GM13977 (cell line): Measurements from ENCODE around the gene OBP2B.

Experiments
- DNase-seq: peaks from one replicate; pipeline ENCODE4 v3.0.0; 2012; ENCODE audit warnings: low spot score
- CTCF ChIP-seq: IDR thresholded peaks from 2 replicates; pipeline ENCODE4 v1.5.1; 2012; ENCODE audit warnings: mild to moderate bottlenecking, control low read depth; ENCODE audit not compliant: insufficient read depth; ENCODE audit errors: extremely low read depth, missing control alignments
- in situ Hi-C: fragments of 300-500 bp; cut with MboI; formaldehyde crosslinking; loops from one replicate; pipeline ENCODE4 v1.12.0; 2022; ENCODE audit warnings: low sequenced_read_pairs, low pct_unique_long_range_greater_than_20kb, mixed read lengths, inconsistent platforms; ENCODE audit not compliant: unreplicated experiment

Gene OBP2B

GRCh38 chr9:133188006-133188842 is 20.8 kb downstream of the OBP2B start:
- in situ Hi-C loops: loop anchor here (10.0 kb wide), 1 partner anchor 297 kb away; no protein-coding TSS in a partner anchor
- TF ChIP-seq CTCF: peak; percentile 5
- DNase-seq: no peak

GRCh38 chr9:133187561-133188005 is 21.5 kb downstream of the OBP2B start:
- DNase-seq: no peak
- TF ChIP-seq CTCF: no peak
- in situ Hi-C loops: loop anchor here (10.0 kb wide), 1 partner anchor 297 kb away; no protein-coding TSS in a partner anchor

DNA sequence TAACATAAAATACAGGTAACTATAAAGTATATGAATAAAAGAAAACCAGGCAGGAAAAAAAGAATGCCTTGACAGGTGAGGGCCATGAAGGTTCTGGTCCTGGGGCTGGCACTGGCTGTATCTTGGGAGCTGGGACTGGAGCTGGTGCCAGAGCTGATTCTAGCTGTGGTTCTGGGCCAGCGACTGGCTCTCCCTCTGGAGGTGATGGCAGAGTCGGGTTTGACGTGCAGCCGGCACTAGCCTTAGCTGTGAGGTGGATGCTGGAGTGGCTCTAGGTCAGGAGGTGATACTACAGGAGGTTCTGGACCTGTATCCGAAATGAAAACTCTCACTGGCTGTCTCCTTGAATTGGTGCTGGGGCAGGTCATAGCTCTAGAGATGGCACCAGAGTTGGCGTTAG is 22.3 kb downstream of the OBP2B start:
- no peak for DNase-seq
- in situ Hi-C loops: loop anchor here (10.0 kb wide), 1 partner anchor 298 kb away; no protein-coding TSS in a partner anchor
- no peak for TF ChIP-seq CTCF

DNA sequence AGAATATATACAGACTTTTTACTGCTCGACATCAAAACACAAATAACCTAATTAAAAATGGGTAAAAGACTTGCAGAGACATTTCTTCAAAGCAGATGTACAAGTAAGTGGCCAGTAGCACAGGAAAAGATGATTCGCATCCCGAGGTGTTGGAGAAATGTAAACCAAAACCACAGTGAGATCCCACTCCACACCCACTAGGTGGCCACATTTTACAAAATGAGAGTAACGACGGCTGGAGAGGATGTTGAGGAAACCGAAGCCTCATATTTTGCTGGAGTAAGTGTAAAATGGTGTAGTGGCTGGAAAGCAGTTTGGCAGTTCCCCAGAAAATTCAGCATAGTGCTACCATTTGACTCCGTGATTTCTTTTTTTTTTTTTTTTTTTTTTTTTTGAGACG is 24.1 kb downstream of the OBP2B start:
- in situ Hi-C loops: loop anchor here (10.0 kb wide), 1 partner anchor 300 kb away; no protein-coding TSS in a partner anchor
- DNase-seq: peak; percentile 30
- TF ChIP-seq CTCF: peak; percentile 41

GRCh38 chr9:133182151-133182550 is 26.9 kb downstream of the OBP2B start:
- no peak for TF ChIP-seq CTCF
- no peak for DNase-seq
- in situ Hi-C loops: loop anchor here (10.0 kb wide), 1 partner anchor 303 kb away; no protein-coding TSS in a partner anchor

DNA sequence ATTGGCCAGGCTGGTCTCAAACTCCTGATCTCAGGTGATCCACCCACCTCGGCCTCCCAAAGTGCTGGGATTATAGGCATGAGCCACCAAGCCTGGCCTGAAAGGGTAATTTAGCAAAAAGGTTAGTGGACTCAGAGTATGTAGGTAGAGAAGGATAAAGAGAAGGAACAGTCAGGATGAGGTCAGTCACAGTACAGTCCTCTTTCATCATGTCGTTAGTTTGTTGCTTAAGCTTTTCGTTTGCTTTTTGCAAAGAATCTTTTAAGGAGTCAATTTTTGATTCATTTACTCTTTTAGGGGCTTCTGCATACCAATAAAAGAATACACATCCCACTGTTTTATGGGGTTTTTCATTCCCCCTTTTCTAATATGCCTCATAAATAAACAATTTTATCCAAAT is 27.5 kb downstream of the OBP2B start:
- DNase-seq: no peak
- in situ Hi-C loops: loop anchor here (10.0 kb wide), 1 partner anchor 303 kb away; no protein-coding TSS in a partner anchor
- no peak for TF ChIP-seq CTCF
